Measurements from ENCODE around the gene KIR2DL1.
"Not testable (repeated sequence)": the region's sequence is repeated elsewhere in the genome, so short reads cannot be mapped to it uniquely, and the experiment has no call there.

The KIR2DL1 gene

DNA sequence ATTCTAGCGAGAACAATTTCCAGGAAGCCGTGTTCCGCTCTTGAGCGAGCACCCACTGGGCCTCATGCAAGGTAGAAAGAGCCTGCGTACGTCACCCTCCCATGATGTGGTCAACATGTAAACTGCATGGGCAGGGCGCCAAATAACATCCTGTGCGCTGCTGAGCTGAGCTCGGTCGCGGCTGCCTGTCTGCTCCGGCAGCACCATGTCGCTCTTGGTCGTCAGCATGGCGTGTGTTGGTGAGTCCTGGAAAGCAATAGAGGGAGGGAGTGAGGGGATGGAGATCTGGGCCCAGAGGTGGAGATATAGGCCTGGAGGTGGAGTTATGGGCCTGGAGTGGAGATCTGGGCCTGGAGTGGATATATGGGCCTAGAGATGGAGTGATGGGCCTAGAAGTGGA is at the start of gene KIR2DL1:
TSS of gene KIR2DL1 (plus strand) at position 148 of the 400 bp plus-strand sequence. CDS start at position 206, 58 bp downstream.
- DNase-seq (ENCODE audit: low spot score), result not testable (repeated sequence)

DNA sequence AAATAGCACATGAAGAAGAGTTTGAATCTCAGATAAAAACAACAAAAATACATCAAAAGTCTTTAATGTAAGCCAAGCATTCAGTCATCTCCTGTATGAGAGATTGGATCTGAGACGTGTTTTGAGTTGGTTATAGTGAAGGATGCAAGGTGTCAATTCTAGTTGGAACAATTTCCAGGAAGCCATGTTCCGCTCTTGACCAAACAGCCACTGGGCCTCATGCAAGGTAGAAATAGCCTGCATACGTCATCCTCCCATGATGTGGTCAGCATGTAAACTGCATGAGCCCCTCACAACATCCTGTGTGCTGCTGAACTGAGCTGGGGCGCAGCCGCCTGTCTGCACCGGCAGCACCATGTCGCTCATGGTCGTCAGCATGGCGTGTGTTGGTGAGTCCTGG is 45.5 kb upstream of the KIR2DL1 start, which contains the start of gene KIR3DL3:
TSS of gene KIR3DL3 (plus strand) at position 301 of the 400 bp plus-strand sequence. CDS start at position 356, 55 bp downstream.
- DNase-seq (ENCODE audit: low spot score), result no peak

DNA sequence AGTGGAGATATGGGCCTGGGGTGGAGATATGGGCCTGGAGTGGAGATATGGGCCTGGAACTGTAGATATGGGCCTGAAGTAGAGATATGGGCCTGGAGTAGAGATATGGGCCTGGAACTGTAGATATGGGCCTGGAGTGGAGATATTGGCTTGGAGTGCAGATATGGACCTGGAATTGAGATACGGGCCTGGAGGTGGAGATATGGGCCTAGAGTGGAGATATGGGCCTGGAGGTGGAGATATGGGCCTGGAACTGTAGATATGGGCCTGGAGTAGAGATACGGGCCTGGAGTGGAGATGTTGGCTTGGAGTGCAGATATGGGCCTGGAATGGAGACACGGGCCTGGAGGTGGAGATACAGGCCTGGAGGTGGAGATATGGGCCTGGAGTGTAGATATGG is 44.9 kb upstream of the KIR2DL1 start:
- DNase-seq (ENCODE audit: low spot score), result no peak

DNA sequence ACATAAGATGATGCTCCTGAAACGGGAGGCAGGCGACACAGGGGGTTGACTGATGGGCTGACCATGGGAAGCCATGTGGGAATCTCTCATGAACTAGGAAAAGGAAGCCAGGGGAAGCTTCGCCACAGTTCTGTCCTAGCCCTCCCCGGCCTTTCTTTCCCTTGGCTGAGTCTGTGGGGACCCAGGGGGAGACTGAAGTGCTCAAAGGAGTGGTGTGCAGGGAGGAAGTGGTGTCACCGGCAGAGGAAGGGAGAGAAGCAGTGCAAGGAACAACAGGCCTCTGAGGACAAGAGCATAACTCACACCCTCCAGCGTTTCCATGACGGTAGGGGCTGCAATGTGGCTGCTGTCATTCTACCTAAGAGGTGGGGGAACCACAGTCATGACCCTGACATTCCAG is 44.3 kb upstream of the KIR2DL1 start:
- DNase-seq (ENCODE audit: low spot score), result no peak

DNA sequence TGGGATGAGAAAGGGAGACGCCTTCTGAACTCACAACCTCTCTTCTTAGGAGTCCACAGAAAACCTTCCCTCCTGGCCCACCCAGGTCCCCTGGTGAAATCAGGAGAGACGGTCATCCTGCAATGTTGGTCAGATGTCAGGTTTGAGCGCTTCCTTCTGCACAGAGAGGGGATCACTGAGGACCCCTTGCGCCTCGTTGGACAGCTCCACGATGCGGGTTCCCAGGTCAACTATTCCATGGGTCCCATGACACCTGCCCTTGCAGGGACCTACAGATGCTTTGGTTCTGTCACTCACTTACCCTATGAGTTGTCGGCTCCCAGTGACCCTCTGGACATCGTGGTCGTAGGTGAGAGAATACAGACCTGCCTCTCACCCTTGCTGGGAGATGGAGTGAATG is 42.0 kb upstream of the KIR2DL1 start:
- DNase-seq (ENCODE audit: low spot score), result no peak

DNA sequence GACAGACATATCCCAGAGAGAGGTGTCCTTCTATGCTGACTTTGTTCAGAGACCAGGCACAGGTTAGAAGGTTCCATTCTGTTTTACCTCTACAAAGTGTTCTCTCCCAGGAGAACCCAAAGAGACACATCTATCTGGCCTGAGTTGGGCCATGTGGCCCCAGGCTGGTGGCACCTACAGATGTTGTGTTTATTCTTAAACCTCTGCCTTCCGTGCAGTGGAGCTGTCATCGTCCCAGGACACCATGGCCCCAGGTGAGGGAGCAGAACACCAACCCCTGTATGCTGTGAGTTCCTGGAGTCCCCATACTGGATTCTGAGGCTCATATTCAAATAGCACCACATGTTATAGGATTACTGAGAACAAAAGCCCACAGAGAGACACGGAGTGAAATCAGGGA is 41.4 kb upstream of the KIR2DL1 start:
- DNase-seq (ENCODE audit: low spot score), result no peak

DNA sequence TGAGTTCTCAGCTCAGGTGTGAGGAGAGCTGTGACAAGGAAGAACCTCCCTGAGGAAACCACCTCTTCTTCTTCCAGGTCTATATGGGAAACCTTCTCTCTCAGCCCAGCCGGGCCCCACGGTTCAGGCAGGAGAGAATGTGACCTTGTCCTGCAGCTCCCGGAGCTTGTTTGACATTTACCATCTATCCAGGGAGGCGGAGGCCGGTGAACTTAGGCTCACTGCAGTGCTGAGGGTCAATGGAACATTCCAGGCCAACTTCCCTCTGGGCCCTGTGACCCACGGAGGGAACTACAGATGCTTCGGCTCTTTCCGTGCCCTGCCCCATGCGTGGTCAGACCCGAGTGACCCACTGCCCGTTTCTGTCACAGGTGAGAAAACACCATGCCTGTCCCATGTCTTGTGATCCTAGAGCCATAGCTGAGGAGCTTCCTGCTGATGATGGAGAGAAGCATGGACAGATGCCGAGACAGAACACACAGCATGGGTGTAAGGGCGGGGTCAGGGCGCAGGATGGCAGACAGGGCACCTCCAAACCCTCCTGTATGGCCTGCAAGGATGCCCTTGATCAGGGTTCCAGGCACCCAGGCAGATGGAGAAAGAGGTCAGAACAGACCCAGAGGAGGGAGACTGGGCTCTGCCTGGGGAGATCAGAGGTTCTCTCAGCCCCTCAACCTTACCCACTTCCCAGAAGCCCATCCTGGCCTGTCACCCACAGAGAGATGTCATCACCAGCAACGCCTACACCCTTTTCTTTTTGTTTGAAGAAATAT is 40.0 kb upstream of the KIR2DL1 start:
- DNase-seq (ENCODE audit: low spot score), result no peak

DNA sequence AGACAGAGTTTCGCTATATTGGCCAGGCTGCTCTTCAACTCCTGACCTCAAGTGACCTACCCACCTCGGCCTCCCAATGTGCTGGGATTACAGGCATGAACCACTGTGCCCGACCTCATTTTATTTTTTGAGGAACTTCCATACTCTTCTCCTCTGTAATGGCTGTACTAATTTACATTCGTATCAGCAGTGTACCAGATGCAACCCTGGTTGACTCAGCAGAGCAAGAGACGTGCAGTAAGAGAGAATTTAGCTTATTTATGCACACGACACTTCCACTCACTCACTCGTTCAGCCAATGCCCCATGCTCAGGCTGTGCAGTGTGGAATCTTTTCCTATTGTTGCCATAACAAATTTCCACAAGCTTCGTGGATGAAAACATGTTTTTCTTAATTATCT is 38.4 kb upstream of the KIR2DL1 start:
- no peak for DNase-seq (ENCODE audit: low spot score)

DNA sequence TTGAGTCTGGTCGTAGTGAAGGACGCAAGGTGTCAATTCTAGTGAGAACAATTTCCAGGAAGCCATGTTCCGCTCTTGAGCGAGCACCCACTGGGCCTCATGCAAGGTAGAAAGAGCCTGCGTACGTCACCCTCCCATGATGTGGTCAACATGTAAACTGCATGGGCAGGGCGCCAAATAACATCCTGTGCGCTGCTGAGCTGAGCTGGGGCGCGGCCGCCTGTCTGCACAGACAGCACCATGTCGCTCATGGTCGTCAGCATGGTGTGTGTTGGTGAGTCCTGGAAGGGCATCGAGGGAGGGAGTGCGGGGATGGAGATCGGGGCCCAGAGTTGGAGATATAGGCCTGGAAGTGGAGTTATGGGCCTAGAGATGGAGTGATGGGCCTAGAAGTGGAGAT is 31.3 kb upstream of the KIR2DL1 start, which contains the start of gene KIR2DL3:
TSS of gene KIR2DL3 (plus strand) at position 208 of the 400 bp plus-strand sequence. CDS start at position 241, 33 bp downstream.
- not testable (repeated sequence) for DNase-seq (ENCODE audit: low spot score)

DNA sequence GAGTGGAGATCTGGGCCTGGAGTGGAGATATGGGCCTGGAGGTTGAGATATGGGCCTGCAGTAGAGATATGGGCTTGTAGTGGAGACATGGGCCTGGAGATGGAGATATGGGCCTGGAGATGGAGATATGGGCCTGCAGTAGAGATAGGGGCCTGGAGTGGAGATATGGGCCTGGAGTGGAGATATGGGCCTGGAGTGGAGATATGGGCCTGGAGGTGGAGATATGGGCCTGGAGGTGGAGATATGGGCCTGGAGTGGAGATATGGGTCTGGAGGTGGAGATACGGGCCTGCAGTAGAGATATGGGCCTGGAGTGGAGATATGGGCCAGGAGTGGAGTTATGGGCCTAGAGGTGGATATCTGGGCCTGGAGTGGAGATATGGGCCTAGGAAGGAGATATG is 30.9 kb upstream of the KIR2DL1 start:
- DNase-seq (ENCODE audit: low spot score), result no peak

DNA sequence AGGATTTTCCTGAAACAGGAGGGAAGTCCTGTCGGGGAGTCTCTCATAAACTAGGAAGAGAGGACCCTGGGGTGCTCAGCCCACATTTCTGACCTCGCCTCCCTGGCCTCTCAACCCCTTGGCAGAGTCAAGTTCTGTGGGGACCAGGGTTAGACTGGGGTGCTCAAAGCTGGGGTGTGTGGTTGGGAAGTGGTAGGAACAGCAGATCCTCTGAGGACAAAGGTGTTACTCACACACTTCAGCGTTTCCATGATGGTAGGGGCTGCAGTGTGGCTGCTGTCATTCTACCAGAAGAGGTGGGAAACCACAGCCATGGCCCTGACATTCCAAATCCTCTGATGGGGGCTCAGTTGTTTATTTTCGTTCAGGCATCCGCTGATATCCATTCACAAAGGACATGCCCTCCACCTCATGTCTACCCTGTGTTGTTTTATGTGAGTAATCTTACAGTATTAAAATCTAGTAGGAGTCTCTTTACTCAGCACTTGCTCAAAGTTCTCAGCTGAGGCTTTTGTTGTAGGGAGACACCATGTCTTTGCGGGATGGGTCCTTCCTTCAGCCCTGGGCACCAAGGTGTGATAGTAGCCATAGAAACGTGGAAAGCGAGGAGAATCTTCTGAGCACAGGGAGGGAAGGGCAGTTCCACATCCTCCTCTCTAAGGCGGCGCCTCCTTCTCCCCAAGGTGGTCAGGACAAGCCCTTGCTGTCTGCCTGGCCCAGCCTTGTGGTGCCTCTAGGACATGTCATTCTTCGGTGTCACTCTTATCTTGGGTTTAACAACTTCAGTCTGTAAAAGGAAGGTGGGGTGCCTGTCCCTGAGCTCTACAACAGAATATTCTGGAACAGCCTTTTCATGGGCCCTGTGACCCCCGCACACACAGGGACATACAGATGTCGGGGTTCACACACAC is 29.8 kb upstream of the KIR2DL1 start:
- no peak for DNase-seq (ENCODE audit: low spot score)

DNA sequence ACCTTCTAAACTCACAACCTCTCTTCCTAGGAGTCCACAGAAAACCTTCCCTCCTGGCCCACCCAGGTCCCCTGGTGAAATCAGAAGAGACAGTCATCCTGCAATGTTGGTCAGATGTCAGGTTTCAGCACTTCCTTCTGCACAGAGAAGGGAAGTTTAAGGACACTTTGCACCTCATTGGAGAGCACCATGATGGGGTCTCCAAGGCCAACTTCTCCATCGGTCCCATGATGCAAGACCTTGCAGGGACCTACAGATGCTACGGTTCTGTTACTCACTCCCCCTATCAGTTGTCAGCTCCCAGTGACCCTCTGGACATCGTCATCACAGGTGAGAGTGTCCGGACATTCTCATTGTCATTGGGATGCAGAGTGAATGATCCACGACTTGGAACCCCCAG is 27.6 kb upstream of the KIR2DL1 start:
- not testable (repeated sequence) for DNase-seq (ENCODE audit: low spot score)

DNA sequence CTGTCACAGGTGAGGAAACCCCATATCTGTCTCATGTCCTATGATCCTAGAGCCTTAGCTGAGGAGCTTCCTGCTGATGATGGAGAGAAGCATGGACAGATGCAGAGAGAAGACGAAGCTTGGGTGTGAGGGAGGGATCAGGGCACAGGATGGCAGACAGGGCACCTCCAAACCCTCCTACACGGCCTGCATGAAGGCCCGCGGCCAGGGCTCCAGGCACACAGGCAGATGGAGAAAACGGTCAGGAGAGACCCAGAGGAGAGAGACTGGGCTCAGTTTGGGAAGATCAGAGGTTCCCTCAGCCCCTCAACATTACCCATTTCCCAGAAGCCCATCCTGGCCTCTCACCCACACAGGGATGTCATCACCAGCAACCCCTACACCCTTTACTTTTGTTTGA is 25.5 kb upstream of the KIR2DL1 start:
- DNase-seq (ENCODE audit: low spot score), result not testable (repeated sequence)

DNA sequence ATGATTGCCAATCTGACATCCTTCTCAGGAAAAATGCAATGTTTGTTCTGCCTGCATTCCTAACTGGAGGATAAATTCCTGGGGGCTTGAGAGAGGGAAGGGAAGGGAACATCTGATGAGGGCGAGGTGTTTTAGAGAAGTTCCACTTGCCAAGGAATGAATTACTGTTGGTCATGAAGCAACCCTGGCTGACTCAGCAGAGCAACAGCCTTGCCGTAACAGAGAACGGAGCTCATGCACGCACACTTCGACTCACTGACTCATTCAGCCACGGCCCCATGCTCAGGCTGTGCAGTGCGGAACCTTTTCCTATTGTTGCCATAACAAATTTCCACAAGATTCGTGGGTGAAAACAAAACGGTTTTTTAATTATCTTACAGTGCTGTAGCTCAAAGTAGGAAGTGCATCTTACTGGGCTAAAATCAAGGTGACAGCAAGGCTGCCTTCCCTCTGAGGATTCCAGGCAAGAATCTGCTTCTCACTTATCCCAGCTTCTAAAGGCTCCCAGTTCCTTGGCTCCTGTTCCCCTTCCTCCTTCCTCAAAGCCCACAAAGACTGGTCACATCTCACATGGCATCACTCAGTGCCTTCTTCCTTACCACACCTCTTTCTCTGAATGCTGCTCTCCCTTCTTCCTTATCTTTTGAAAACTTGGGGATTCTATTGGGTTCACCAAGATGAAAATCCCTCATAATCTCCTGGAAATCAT is 21.8 kb upstream of the KIR2DL1 start:
- DNase-seq (ENCODE audit: low spot score), result not testable (repeated sequence)

DNA sequence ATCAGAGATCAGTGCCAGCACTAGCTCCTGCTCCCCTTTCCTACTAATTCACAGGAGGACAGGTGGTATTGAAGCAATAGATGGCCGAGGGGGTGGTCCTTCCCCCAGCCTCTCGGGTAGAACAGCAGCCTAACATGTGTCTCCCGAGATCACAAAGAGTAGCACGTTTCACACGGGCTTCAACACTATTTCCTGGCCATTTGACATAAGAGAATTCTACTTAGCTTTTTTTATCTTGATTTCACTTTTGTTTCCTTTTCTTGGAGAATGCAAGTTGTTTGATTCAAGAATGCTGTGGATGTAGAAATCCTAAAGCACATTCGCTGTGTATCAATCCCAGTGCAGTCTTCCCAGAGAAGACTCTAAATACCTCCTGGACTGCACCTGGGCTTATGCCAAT is 19.3 kb upstream of the KIR2DL1 start:
- not testable (repeated sequence) for DNase-seq (ENCODE audit: low spot score)

DNA sequence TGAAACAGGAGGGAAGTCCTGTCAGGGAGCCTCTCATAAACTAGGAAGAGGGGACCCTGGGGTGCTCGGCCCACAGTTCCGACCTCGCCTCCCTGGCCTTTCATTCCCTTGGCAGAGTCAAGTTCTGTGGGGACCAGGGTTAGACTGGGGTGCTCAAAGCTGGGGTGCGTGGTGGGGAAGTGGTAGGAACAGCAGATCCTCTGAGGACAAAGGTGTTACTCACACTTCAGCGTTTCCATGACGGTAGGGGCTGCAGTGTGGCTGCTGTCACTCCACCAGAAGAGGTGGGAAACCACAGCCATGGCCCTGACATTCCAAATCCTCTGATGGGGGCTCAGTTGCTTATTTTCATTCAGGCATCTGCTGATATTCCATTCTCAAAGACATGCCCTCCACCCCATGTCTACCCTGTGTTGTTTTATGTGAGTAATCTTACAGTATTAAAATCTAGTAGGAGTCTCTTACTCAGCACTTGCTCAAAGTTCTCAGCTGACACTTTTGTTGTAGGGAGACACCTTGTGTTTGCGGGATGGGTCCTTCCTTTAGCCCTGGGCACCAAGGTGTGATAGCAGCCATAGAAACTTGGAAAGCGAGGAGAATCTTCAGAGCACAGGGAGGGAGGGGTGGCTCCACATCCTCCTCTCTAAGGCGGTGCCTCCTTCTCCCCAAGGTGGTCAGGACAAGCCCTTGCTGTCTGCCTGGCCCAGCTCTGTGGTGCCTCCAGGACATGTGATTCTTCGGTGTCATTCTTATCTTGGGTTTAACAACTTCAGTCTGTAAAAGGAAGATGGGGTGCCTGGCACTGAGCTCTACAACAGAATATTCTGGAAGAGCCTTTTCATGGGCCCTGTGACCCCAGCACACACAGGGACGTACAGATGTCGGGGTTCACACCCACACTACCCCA is 13.1 kb upstream of the KIR2DL1 start:
- DNase-seq (ENCODE audit: low spot score), result not testable (repeated sequence)

DNA sequence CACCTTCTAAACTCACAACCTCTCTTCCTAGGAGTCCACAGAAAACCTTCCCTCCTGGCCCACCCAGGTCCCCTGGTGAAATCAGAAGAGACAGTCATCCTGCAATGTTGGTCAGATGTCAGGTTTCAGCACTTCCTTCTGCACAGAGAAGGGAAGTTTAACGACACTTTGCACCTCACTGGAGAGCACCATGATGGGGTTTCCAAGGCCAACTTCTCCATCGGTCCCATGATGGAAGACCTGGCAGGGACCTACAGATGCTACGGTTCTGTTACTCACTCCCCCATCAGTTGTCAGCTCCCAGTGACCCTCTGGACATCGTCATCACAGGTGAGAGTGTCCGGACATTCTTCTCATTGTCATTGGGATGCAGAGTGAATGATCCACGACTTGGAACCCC is 11.0 kb upstream of the KIR2DL1 start:
- not testable (repeated sequence) for DNase-seq (ENCODE audit: low spot score)

DNA sequence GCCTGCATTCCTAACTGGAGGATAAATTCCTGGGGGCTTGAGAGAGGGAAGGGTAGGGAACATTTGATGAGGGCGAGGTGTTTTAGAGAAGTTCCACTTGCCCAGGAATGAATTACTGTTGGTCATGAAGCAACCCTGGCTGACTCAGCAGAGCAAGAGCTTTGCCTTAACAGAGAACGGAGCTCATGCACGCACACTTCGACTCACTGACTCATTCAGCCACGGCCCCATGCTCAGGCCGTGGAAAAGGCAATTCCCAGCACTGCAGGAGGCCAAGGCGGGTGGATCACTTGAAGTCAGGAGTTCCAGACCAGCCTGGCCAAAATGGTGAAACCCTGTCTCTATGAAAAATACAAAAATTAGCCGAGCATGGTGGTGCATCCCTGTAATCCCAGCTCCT is 5.4 kb upstream of the KIR2DL1 start:
- DNase-seq (ENCODE audit: low spot score), result not testable (repeated sequence)

DNA sequence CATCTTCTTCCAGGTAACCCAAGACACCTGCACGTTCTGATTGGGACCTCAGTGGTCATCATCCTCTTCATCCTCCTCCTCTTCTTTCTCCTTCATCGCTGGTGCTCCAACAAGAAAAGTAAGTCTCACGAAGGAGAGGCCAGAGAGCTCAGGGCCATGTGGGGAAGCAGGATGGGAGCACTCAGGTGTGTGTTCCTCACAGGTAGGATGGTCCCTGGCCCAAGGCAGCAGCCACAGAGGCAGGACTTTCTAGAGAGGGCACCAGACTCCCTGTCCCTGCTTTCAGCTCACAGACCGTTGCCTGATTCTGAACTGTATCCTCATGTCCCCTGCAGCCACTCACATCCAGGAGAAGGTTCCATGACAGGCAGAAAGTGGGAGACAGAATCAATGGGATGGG is 3.1 kb upstream of the KIR2DL1 start:
- DNase-seq (ENCODE audit: low spot score), result not testable (repeated sequence)

DNA sequence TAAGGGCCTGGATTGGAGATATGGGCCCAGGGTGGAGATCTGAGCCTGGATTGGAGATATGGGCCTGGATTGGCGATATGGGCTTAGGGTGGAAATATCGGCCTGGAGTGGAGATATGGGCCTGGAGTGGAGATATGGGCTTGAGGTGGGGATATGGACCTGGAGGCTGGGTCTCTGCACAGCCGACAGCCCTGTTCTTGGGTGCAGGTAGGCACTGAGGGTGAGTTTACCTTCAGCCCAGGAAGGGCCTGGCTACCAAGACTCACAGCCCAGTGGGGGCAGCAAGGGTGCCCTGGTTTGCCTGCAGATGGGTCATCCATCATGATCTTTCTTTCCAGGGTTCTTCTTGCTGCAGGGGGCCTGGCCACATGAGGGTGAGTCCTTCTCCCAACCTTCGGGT is 918 bp downstream of the KIR2DL1 start:
- not testable (repeated sequence) for DNase-seq (ENCODE audit: low spot score)
